ENCODE data around the gene ZDHHC12. TPM values are rescaled to one million over a fixed set of nuclear protein-coding genes. Genes with fewer than 3 reads are reported as not detected.
A peak's percentile ranks its signal among the peaks of the same experiment; 100 is the strongest.

The ZDHHC12 gene
- total RNA-seq, 1 donor from 2014 or later, result 33.7 TPM

DNA sequence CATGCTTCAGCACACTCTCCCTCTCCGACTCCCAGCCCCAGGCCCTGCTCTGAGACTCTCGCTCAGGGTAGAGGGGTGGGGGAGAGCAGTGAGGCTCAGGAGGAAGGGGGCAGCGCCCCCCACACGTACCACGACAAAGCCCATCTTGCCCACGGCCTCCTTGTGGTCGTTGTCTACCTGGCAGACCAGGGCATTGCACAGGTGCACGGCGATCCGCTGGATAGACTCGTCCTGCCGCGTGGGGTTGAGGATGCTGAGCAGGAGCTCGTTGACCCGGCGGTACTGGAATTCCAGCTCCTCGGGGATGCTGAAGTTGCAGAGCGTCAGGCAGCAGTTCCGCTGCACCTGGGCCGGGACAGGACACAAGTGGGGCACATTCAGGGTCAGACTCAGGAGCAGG lies 18.5 kb upstream of the ZDHHC12 start:
- Mint-ChIP-seq H3K4me3 (ENCODE audit: low read depth) (no peak overlapping the region), H3K36me3 (ENCODE audit: insufficient read depth) (peaks cover 2% of the 10 kb centered on the region), H3K27me3 (no peaks in the 10 kb centered on the region), H3K4me1 (ENCODE audit: low read depth) (no peaks in the 10 kb centered on the region), H3K9me3 (ENCODE audit: low read depth) (no peaks in the 10 kb centered on the region), H3K27ac (no peak overlapping the region)
- TF ChIP-seq, protein P1, sequence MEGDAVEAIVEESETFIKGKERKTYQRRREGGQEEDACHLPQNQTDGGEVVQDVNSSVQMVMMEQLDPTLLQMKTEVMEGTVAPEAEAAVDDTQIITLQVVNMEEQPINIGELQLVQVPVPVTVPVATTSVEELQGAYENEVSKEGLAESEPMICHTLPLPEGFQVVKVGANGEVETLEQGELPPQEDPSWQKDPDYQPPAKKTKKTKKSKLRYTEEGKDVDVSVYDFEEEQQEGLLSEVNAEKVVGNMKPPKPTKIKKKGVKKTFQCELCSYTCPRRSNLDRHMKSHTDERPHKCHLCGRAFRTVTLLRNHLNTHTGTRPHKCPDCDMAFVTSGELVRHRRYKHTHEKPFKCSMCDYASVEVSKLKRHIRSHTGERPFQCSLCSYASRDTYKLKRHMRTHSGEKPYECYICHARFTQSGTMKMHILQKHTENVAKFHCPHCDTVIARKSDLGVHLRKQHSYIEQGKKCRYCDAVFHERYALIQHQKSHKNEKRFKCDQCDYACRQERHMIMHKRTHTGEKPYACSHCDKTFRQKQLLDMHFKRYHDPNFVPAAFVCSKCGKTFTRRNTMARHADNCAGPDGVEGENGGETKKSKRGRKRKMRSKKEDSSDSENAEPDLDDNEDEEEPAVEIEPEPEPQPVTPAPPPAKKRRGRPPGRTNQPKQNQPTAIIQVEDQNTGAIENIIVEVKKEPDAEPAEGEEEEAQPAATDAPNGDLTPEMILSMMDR (IDR thresholded peaks at IDR 0.05; ENCODE audit: unreplicated experiment), result no peak
- DNase-seq (ENCODE audit: low spot score, unreplicated experiment), result no peak

DNA sequence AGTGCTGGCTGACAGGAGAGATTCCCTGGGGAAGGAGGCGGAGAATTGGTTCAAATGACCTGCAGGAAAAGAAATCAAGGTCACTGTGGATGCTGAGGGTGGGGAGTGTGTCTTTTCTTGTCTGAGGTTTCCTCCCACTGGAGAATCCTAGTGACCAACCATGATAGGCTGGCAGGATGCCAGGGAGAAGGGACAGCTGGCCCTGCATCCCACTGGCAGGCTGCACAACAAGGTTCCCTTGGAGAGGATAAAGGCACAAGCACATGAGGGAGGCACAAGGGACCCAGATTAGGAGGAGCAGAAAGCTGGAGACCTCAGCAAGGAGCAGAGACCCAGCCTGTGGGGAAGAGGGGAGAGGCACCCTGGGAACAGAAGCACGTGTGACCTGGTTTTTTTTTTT lies 11.4 kb upstream of the ZDHHC12 start:
- TF ChIP-seq, protein P1 (IDR thresholded peaks at IDR 0.05; ENCODE audit: unreplicated experiment), result no peak
- no peak for DNase-seq (ENCODE audit: low spot score, unreplicated experiment)
- Mint-ChIP-seq H3K36me3 (ENCODE audit: insufficient read depth) (peaks cover 8% of the 10 kb centered on the region), H3K4me3 (ENCODE audit: low read depth) (no peak overlapping the region), H3K27me3 (no peaks in the 10 kb centered on the region), H3K9me3 (ENCODE audit: low read depth) (no peaks in the 10 kb centered on the region), H3K4me1 (ENCODE audit: low read depth) (no peaks in the 10 kb centered on the region), H3K27ac (no peak overlapping the region)

DNA sequence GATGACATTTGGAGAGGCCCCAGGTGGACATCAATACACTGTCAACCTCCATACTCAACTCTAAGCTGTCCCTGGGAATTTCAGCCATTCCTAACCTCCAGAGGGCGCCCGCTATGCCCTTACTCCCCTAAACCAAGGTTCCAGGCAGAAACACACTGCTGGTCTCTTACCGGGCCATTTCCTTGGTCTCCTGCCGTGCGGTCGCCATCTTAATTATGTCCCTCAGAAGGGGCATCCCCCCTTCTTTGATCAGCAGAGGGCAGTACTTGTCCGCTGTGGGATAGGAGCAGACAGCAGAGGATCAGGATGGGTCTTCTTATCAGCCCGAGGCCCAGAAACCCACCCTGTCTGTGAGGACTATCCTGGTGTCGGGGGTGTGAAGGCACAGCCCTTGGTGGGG lies 9.3 kb upstream of the ZDHHC12 start:
- no peaks in the 10 kb centered on the region for H3K9me3 Mint-ChIP-seq (ENCODE audit: low read depth)
- peaks cover 8% of the 10 kb centered on the region for H3K36me3 Mint-ChIP-seq (ENCODE audit: insufficient read depth)
- H3K27ac Mint-ChIP-seq, result peak overlapping the region; percentile 92
- TF ChIP-seq, protein P1 (IDR thresholded peaks at IDR 0.05; ENCODE audit: unreplicated experiment), result peak; percentile 83
- no peaks in the 10 kb centered on the region for H3K27me3 Mint-ChIP-seq
- peak; percentile 63 for DNase-seq (ENCODE audit: low spot score, unreplicated experiment)
- H3K4me3 Mint-ChIP-seq (ENCODE audit: low read depth), result no peak overlapping the region
- no peaks in the 10 kb centered on the region for H3K4me1 Mint-ChIP-seq (ENCODE audit: low read depth)

DNA sequence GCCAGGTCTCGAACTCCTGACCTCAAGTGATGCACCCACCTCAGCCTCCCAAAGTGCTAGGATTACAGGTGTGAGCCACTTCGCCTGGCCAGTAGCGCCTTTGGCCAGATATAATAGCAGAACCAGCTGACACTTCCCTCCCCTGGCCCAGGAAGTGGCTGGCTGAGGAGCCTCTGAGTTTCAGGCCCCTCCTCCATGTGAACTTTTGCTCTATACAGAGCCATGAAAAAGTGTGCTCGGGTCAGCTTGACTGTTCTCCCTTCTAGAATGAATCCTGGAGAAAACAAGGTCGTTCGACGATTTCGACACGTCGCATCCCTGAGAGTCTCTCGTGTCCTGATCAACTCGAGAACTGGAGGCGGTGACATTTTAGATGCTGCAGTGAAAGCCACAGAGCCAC lies 8.6 kb upstream of the ZDHHC12 start:
- no peak overlapping the region for H3K27ac Mint-ChIP-seq

DNA sequence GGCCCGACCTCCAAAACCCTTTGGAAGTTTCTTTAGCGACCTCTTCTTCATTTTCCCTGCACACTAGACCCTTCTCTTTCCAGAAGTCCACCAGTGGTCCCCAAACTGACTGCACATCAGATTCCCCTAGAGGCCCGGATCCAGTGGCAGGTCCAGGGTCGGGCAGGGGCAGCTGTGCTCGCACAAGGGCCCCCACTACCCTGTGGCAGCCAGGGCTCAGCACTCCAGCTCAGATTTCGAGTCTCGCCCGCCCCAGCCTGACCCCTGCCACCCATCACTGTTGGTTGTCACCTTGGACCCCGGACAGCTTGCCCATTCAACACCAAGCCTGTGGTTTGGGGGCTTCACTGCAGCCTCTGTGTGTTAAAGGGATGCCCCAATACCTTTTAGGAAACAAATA lies 7.8 kb upstream of the ZDHHC12 start:
- Mint-ChIP-seq H3K36me3 (ENCODE audit: insufficient read depth) (peaks cover 5% of the 10 kb centered on the region), H3K27me3 (no peaks in the 10 kb centered on the region), H3K4me1 (ENCODE audit: low read depth) (no peaks in the 10 kb centered on the region), H3K9me3 (ENCODE audit: low read depth) (no peaks in the 10 kb centered on the region), H3K4me3 (ENCODE audit: low read depth) (no peak overlapping the region), H3K27ac (no peak overlapping the region)
- no peak for DNase-seq (ENCODE audit: low spot score, unreplicated experiment)
- TF ChIP-seq, protein P1 (IDR thresholded peaks at IDR 0.05; ENCODE audit: unreplicated experiment), result no peak

More for the DNA sequence above, 8.6 kb upstream of the ZDHHC12 start:
- H3K4me3 Mint-ChIP-seq (ENCODE audit: low read depth), result no peak overlapping the region
- no peaks in the 10 kb centered on the region for H3K9me3 Mint-ChIP-seq (ENCODE audit: low read depth)
- H3K27me3 Mint-ChIP-seq, result no peaks in the 10 kb centered on the region
- no peak for DNase-seq (ENCODE audit: low spot score, unreplicated experiment)
- H3K36me3 Mint-ChIP-seq (ENCODE audit: insufficient read depth), result peaks cover 8% of the 10 kb centered on the region
- H3K4me1 Mint-ChIP-seq (ENCODE audit: low read depth), result no peaks in the 10 kb centered on the region
- TF ChIP-seq, protein P1 (IDR thresholded peaks at IDR 0.05; ENCODE audit: unreplicated experiment), result no peak

Measured in progenitor cell of endocrine pancreas (in vitro differentiated cells).